GM12892 (cell line): ENCODE data around the gene RNASE4.

Source experiments
- POLR2A ChIP-seq: IDR thresholded peaks from 2 replicates; pipeline ENCODE4 v1.6.1; 2011; ENCODE audit warnings: low read depth, low read length, control low read depth
- POLR2AphosphoS5 ChIP-seq: IDR thresholded peaks from 2 replicates; pipeline ENCODE4 v1.6.1; 2011; ENCODE audit warnings: low read depth, low read length, control low read depth
- TAF1 ChIP-seq: IDR thresholded peaks from 2 replicates; pipeline ENCODE4 v1.6.1; 2011; ENCODE audit warnings: low read depth, mild to moderate bottlenecking, control low read depth, low read length, borderline replicate concordance

DNA sequence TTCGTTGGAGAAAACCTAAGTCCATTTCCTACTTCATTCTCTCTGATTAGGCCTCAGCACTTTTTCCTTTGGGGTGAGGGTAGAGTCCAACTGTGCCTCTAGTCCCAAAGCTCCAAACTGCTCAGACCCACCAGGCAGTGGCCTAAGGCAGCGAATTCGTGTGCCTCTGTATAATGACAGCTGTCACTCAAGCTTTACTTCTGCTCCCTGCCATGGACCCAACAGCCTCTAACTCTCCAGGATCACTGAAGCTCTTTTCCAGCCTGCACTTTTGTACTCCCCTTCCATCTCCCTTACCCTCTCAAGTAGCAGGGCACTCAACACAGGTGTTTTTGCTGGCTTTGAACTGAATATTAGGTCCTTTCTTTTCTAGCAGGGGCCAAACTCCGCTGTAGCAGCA, 28.1 kb upstream of the RNASE4 start:
- TF ChIP-seq POLR2AphosphoS5: no peak
- TF ChIP-seq POLR2A: no peak
- no peak for TF ChIP-seq TAF1
